ENCODE data around the gene HNF4A. TPM values are rescaled to one million over a fixed set of nuclear protein-coding genes. Genes with fewer than 3 reads are reported as not detected.

HNF4A gene
- total and polyA plus RNA-seq, 2 of the 13 experiments (the other 11 are each of a cell fraction or from before 2014, with no cell fraction given) = 80.9 to 169 TPM

DNA sequence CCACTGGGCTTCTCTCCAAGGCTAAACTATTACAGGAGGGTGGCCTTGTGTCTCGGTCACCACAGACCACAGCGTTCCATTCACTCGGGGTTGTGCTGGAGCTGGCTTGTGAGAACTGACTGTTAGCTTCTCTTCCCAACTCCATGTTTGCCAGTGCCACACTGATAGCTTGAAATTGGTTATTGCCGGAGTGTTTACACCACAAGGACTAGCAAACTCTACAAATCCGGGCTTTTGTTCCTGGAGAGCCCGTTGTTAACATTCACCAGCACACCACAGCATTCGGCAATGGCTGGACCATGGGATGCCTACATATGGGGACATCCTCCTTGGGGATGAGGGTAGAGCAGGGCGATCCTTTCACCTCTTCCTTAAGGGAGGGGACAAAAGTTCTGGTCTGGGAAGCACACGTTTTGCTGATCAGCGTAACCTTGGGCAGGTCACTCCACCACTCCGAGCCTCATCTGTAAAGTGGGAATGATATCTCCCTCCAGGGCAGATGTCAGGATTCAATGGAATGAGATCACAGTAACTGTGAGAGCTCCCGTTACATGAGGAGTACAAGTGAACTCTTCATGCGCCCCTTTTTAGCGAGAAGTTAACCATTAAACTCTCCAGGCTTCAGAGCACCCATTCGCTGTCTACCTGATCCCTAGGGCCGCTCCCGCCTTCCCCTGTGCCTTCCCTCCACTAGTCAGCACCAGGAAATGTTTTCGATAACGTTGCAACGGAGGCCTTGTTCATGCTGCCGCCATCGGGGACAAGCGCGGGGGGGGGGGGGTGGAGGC, 78.4 kb downstream of the HNF4A start (continued):
- TF ChIP-seq, protein P1, sequence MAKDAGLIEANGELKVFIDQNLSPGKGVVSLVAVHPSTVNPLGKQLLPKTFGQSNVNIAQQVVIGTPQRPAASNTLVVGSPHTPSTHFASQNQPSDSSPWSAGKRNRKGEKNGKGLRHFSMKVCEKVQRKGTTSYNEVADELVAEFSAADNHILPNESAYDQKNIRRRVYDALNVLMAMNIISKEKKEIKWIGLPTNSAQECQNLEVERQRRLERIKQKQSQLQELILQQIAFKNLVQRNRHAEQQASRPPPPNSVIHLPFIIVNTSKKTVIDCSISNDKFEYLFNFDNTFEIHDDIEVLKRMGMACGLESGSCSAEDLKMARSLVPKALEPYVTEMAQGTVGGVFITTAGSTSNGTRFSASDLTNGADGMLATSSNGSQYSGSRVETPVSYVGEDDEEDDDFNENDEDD (CRISPR knock-in tag; IDR thresholded peaks at IDR 0.05; ENCODE audit: borderline replicate concordance) = peak; percentile 90; the same call in 1 of the 2 replicates
- TF ChIP-seq, protein P2, sequence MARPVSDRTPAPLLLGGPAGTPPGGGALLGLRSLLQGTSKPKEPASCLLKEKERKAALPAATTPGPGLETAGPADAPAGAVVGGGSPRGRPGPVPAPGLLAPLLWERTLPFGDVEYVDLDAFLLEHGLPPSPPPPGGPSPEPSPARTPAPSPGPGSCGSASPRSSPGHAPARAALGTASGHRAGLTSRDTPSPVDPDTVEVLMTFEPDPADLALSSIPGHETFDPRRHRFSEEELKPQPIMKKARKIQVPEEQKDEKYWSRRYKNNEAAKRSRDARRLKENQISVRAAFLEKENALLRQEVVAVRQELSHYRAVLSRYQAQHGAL (CRISPR knock-in tag; IDR thresholded peaks at IDR 0.05; ENCODE audit: not compliant biosample characterization) = no peak
- TF ChIP-seq, protein P3, sequence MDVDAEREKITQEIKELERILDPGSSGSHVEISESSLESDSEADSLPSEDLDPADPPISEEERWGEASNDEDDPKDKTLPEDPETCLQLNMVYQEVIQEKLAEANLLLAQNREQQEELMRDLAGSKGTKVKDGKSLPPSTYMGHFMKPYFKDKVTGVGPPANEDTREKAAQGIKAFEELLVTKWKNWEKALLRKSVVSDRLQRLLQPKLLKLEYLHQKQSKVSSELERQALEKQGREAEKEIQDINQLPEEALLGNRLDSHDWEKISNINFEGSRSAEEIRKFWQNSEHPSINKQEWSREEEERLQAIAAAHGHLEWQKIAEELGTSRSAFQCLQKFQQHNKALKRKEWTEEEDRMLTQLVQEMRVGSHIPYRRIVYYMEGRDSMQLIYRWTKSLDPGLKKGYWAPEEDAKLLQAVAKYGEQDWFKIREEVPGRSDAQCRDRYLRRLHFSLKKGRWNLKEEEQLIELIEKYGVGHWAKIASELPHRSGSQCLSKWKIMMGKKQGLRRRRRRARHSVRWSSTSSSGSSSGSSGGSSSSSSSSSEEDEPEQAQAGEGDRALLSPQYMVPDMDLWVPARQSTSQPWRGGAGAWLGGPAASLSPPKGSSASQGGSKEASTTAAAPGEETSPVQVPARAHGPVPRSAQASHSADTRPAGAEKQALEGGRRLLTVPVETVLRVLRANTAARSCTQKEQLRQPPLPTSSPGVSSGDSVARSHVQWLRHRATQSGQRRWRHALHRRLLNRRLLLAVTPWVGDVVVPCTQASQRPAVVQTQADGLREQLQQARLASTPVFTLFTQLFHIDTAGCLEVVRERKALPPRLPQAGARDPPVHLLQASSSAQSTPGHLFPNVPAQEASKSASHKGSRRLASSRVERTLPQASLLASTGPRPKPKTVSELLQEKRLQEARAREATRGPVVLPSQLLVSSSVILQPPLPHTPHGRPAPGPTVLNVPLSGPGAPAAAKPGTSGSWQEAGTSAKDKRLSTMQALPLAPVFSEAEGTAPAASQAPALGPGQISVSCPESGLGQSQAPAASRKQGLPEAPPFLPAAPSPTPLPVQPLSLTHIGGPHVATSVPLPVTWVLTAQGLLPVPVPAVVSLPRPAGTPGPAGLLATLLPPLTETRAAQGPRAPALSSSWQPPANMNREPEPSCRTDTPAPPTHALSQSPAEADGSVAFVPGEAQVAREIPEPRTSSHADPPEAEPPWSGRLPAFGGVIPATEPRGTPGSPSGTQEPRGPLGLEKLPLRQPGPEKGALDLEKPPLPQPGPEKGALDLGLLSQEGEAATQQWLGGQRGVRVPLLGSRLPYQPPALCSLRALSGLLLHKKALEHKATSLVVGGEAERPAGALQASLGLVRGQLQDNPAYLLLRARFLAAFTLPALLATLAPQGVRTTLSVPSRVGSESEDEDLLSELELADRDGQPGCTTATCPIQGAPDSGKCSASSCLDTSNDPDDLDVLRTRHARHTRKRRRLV (CRISPR knock-in tag; IDR thresholded peaks at IDR 0.05) = no peak
- TF ChIP-seq ZNF431 (CRISPR knock-in tag; IDR thresholded peaks at IDR 0.05; ENCODE audit: borderline replicate concordance, low read depth) (0 out of 2 replicates have a peak, but pooled peaks have one; percentile 37), FOXA3 (CRISPR knock-in tag; IDR thresholded peaks at IDR 0.05) (no peak), ZNF382 (CRISPR knock-in tag; IDR thresholded peaks at IDR 0.05; ENCODE audit: borderline replicate concordance) (no peak), SAP130 (CRISPR knock-in tag; IDR thresholded peaks at IDR 0.05; ENCODE audit: low read depth) (peak; percentile 84), ZNF572 (CRISPR knock-in tag; IDR thresholded peaks at IDR 0.05) (peak; percentile 95; the same call in 1 of the 2 replicates), PHB2 (IDR thresholded peaks at IDR 0.05; ENCODE audit: partially characterized antibody) (no peak), TCF7 (IDR thresholded peaks at IDR 0.05; ENCODE audit: low read depth) (no peak; the same call in 1 of the 2 replicates), ZNF777 (CRISPR knock-in tag; IDR thresholded peaks at IDR 0.05) (peak; percentile 47; the same call in 1 of the 2 replicates), NFIB (CRISPR knock-in tag; IDR thresholded peaks at IDR 0.05; ENCODE audit: borderline replicate concordance) (no peak), MTF1 (CRISPR knock-in tag; IDR thresholded peaks at IDR 0.05) (no peak; the same call in 1 of the 2 replicates), RFX1 (IDR thresholded peaks at IDR 0.05) (no peak), ZNF225 (CRISPR knock-in tag; IDR thresholded peaks at IDR 0.05) (no peak), SP140L (CRISPR knock-in tag; IDR thresholded peaks at IDR 0.05; ENCODE audit: borderline replicate concordance) (no peak; the same call in 1 of the 2 replicates)
- TF ChIP-seq, protein P4, sequence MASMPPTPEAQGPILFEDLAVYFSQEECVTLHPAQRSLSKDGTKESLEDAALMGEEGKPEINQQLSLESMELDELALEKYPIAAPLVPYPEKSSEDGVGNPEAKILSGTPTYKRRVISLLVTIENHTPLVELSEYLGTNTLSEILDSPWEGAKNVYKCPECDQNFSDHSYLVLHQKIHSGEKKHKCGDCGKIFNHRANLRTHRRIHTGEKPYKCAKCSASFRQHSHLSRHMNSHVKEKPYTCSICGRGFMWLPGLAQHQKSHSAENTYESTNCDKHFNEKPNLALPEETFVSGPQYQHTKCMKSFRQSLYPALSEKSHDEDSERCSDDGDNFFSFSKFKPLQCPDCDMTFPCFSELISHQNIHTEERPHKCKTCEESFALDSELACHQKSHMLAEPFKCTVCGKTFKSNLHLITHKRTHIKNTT (CRISPR knock-in tag; IDR thresholded peaks at IDR 0.05) = no peak
- TF ChIP-seq, protein P5, sequence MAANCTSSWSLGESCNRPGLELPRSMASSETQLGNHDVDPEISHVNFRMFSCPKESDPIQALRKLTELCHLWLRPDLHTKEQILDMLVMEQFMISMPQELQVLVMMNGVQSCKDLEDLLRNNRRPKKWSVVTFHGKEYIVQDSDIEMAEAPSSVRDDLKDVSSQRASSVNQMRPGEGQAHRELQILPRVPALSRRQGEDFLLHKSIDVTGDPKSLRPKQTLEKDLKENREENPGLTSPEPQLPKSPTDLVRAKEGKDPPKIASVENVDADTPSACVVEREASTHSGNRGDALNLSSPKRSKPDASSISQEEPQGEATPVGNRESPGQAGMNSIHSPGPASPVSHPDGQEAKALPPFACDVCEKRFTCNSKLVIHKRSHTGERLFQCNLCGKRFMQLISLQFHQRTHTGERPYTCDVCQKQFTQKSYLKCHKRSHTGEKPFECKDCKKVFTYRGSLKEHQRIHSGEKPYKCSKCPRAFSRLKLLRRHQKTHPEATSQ (CRISPR knock-in tag; IDR thresholded peaks at IDR 0.05; ENCODE audit: borderline replicate concordance) = no peak; the same call in 1 of the 2 replicates
- TF ChIP-seq, protein P6, sequence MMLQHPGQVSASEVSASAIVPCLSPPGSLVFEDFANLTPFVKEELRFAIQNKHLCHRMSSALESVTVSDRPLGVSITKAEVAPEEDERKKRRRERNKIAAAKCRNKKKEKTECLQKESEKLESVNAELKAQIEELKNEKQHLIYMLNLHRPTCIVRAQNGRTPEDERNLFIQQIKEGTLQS (CRISPR knock-in tag; IDR thresholded peaks at IDR 0.05) = no peak; the same call in 1 of the 2 replicates
